T1000 (cell line): ENCODE results near the gene MID1.

Experiments
- DNase-seq: peaks from one replicate; lab custom pipeline; 2025; ENCODE audit warnings: mixed read lengths; lab: John Stamatoyannopoulos, UW

MID1 gene

DNA sequence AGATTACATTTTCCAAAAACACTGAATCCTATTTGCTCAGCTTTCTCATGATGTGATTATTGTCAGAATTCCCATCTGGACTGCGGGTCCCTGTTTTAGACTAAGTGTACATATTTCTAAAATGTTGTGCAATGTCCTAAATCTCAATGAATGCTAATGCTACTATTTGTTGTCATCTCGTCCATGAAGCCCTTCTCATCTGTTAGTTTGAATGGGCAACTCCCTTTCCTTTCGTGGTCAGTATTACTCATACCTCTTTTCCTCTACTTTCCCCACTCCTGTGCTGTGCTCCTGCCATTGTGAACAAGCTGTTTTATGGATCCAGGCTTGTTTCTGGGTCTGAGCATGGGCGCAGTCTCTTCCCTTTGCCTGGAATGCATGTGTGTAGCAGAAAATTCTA, 91.0 kb downstream of the MID1 start:
- DNase-seq = no peak

- DNase-seq = no peak
Observed at GRCh38 chrX:10526451-10526850, 93.9 kb downstream of the MID1 start.

DNA sequence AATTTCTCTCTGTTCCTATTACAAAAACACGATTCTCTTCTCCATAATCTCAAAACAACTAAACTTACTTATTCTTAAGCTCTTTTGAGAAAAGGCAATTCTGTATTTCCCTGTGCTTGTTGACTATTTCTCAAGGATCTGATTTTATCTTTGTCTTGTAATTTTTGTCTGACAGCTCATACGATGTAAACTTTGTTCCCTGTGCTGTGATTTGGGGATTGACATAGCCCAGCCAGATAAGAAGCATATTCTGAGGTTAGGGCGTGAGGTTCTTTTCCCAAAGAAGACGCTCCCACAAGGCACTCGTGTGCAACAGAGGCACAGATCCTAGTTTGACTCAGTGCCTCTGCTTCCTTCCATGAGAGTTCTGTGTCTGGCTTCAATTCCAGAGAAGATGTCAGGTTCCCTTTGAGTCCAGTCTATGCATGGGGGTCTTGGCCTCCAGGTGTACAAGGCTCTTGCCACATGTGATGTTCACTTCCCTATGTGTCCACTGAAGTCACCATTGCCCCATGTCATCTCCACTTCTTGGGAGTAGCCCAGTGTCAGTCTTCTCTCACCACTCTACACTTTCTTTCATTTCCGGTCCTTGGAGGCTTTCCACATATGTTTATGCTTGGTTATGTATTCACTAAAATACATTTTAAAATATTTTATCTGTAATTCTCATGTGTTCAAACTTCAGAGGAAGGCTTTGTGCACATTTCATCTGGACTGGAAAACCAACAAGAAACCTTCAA, 94.8 kb downstream of the MID1 start:
- no peak for DNase-seq

DNA sequence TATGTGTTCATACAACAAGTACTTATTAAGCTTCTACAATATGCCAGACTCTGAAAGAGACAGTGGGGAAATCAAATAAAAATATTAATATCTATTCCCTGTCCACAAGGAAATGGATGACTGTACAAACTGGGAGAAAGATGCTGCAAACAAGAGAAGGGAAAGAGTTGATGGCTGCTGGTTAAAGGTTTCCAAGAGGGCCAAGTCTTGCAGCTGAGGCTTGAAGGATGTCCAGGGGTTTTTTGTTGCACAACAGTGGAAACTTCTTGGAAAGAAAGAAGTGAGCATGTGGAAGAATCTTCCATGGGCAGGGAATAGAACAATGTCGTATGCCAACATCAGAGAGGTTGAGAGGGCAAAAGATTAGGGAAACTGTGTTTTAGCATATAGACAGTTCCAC, 95.8 kb downstream of the MID1 start:
- DNase-seq = no peak

- DNase-seq = no peak
Observed at GRCh38 chrX:10519761-10520160, 100.6 kb downstream of the MID1 start.

DNA sequence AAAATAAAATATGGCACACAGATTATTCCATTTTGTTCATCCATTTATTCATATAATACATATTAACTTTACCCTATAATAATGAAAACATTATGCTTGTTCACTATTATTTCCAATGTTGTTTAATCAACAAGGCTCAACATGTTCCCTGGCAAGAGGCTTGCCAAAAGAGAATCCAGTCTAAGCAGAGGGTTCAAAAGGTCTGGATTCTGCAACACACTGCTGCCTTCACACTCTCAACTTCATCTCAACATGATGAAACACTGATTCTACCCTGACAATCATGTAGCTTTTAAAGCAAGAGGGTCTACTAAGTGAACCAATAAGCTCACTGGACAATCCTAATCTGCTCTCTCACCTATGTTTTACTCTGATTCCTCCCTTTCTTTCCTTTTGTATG, 101.1 kb downstream of the MID1 start:
- no peak for DNase-seq

- DNase-seq = no peak
Observed at GRCh38 chrX:10518073-10518472, 102.3 kb downstream of the MID1 start.

- DNase-seq = no peak
Observed at GRCh38 chrX:10516781-10517322, 103.5 kb downstream of the MID1 start.

- no peak for DNase-seq
Observed at GRCh38 chrX:10514891-10515290, 105.5 kb downstream of the MID1 start.

DNA sequence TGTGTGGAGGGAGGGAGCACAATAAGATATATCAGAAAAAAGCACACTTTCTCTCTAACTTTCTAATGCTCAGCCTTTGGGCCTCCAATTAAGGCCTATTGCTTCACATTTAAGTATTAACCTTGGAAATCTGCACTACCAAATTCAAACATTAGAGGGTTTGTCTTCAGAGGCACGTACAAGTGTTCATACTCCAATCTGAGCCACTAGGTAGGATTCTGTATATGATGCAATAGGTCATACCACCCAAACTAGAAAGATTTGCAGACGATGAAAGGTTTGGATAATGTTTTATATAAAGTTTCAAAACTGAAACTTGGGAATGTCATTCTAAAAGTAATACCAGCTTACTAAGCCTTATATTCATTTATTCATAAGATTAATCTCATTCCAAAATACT, 106.4 kb downstream of the MID1 start:
- no peak for DNase-seq

GRCh38 chrX:10512741-10513140, 107.6 kb downstream of the MID1 start:
- DNase-seq = no peak

GRCh38 chrX:10512258-10512657, 108.1 kb downstream of the MID1 start:
- DNase-seq = no peak

DNA sequence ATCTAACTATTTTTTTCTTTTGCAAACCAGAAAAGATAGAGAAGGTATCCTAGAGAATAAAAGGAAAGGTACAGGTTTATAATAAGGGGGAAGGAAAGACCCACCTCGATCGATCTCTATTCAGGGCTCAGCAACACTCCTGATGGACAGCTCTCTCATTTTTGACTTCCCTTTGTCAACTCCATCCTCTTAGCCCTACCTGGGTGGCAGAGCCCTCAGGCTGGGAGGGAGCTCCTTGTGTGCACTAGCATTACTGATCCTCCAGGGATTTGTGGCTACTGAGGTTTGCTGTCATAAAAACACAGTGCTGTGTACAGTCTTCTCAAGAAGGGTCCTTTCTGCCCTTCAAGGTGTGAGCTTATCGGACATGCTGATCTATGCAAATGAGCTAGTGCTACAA, 111.0 kb downstream of the MID1 start:
- no peak for DNase-seq

- no peak for DNase-seq
Observed at GRCh38 chrX:10508891-10509290, 111.5 kb downstream of the MID1 start.

DNA sequence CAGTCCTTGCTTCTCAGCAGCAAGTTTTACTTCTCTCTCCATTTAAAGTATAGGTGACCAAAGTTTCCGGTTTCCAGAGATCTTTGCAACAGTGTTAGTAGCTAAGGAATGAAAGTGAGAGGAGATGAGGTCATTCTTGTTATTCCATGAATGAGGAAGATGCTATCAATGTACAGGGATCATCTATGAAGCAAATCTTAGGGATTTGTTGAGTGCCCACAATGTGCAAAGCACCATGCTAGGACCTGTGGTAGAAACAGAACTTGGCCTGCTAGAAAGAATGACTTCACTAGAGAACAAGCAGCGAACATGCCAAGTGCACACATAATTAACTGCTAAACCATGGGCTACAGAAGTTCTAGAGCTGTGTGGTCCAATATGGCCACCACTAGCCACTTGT, 112.5 kb downstream of the MID1 start:
- DNase-seq = no peak

DNA sequence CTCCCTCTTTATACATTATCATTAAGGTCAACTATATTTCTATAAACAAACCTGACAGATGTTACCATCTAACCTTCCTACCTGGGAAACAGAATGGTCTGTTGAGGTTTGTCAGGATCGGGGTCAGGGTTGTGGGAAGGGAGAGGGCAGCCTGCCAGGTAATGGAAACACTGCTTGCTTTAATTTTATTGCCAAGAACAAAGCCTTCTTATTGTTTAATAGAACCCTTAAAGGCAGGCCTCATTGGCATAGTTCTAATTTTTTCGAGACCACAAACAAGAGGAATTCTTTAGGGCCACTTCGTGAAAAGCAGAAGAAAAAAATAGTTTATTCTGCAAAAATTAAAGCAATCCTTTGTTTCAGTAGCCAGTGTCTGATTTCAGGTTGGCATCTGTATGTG, 113.2 kb downstream of the MID1 start:
- DNase-seq = no peak

GRCh38 chrX:10506781-10507180, 113.6 kb downstream of the MID1 start:
- no peak for DNase-seq

GRCh38 chrX:10505726-10506125, 114.7 kb downstream of the MID1 start:
- no peak for DNase-seq

- DNase-seq = no peak
Observed at GRCh38 chrX:10502961-10503360, 117.4 kb downstream of the MID1 start.

- no peak for DNase-seq
Observed at GRCh38 chrX:10501611-10502010, 118.8 kb downstream of the MID1 start.

DNA sequence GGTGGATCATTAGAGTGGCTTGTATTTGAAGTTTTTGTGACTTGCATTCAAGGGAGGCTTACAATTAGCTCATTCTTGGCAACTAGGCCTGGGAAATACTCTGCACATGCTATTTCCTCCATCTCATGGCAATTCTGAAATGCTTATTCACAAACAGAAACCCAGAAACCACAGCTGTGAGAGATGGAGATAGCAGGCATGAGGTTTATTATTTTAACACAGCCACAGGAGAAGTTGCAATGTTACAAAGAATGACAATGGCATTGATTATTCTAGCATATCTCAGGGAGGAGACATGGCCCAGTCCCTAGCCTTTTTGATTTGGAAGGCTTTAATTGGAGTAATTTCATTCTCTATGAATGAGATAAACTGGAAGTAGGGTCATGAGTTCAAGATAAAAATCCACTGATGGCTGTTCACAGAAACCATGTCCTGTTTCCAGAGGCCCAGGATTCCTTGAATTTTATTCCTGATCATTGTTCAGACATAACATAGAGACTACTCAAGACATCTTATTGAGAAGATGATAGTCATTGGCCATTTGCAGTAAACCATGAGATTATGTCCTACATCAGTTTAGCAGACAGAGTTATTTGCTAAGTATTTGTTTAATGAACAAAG, 123.9 kb downstream of the MID1 start:
- DNase-seq = no peak

DNA sequence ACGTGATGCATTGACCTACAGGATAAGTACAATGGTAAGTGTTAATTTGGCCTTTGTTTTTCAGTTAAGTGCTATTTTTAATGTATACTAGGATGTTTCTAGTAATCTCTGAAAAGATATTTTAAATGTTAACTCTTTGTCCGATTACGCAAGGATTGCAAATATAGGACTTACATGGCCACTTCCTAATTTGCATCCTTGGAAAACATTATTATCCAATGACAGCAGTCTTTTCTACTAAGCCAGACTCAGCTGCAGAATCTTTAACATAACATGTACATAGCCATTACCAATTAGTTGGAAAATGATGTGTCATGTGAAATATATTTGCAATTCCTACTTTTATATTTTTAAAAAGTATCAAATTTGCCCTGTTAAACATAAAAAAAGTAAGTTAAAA, 124.7 kb downstream of the MID1 start:
- no peak for DNase-seq

GRCh38 chrX:10492250-10492649, 128.1 kb downstream of the MID1 start:
- no peak for DNase-seq

GRCh38 chrX:10486373-10486772, 134.0 kb downstream of the MID1 start:
- DNase-seq = no peak
